IPS-NIHi7 (cell line): ENCODE results near the gene SLC12A2.

Experiments
- DNase-seq: peaks from one replicate; pipeline ENCODE4 v3.0.0; 2012; ENCODE audit warnings: mixed read lengths; ENCODE audit errors: extremely low spot score

SLC12A2 gene

DNA sequence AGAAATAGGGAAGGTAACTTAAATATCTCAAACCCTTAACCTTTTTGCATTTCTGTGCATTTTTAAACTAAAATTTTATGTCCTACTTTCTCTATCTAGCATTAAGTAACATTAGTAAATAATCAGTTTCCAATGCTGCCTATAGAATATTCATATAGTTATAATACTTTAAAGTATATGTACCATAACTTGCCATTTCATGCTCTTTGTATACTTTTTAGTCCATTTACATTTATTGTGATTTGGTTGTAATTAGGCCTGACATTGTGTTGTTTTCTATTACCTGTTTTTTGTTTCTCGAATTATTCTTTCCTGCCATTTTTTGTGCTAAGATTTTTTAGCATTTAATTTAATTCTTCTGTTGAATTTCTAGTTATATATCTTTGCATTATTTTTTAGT is 13.7 kb downstream of the SLC12A2 start:
- DNase-seq, result no peak

- DNase-seq, result no peak
Measured at GRCh38 chr5:128097781-128098180, 14.2 kb downstream of the SLC12A2 start.

DNA sequence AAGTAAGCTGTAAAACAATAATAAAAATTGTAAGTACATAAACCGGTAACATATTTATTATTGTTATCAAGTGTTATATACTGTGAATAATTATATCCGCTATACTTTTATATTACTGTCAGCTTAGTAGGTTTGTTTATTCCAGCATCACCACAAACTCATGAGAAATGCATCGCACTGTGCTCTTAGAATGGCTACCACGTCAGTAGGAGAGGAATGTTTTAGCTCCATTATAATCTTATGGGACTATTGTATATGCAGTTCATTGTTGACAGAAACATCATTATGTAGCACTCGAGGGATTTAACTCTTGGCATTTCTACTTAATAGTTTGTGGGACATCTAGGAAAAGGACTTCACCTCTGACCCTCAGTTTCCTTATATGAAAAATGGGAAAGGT is 16.4 kb downstream of the SLC12A2 start:
- DNase-seq, result no peak

- DNase-seq, result no peak
Measured at GRCh38 chr5:128100860-128101557, 17.4 kb downstream of the SLC12A2 start.

DNA sequence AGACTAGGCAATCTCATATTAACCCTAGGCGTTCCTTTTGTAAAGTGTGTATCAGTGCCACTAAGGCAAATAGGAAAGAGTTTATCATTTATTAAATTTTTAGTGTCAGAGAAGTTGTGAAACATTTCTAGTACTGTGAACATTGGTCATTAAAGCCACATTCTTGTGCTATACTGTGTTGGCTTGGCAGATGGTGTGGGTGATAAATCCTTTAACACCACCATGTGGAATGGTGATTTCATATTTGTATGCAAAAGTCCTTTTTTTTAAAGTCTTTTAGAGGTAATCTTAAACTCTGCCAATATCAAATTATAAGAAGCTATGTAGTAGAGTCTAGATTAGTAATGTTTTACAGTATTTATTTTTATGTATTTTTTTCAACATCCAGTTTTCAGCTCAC is 18.1 kb downstream of the SLC12A2 start:
- no peak for DNase-seq

GRCh38 chr5:128105203-128105602 is 21.6 kb downstream of the SLC12A2 start:
- DNase-seq, result no peak

DNA sequence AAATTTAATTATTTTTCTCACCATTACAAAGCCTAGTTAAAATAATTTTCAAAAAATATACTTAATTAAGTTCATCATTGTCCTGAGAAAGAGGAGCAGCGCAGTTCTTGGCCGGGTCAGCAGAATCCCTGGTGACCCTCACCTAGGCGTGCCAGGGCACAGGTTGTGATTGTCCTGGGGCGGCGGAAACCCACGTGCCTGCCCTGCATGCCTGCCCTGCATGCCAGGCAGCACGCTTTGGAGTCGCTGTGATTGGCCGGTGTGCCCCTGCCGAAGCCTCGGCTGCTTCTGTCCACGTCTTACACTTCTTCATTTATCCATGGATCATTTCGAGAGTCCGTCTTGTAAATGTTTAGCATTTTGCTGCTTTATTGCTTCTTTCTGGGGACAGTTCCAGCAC is 25.6 kb downstream of the SLC12A2 start:
- DNase-seq, result no peak

DNA sequence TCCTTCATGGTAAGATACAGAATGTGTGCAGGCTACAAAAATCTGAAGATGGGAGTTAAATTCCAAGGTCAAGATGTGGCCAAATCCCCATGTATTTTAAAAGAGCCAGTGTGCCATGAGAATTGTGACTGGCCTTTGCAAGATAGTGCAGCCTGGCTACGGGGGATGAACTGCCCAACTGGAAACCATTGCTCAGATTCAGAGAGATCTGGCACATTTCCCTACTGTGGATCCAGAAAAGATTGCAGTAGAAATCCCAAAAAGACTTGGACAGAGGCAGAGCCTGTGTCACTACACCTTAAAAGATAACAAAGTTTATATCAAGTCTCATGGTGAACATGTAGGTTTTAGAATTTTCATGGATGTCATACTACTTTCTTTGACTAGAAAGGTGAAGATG is 26.2 kb downstream of the SLC12A2 start:
- DNase-seq, result no peak

- no peak for DNase-seq
Measured at GRCh38 chr5:128111818-128112448, 28.4 kb downstream of the SLC12A2 start.

GRCh38 chr5:128116445-128116844 is 32.9 kb downstream of the SLC12A2 start:
- DNase-seq, result no peak

DNA sequence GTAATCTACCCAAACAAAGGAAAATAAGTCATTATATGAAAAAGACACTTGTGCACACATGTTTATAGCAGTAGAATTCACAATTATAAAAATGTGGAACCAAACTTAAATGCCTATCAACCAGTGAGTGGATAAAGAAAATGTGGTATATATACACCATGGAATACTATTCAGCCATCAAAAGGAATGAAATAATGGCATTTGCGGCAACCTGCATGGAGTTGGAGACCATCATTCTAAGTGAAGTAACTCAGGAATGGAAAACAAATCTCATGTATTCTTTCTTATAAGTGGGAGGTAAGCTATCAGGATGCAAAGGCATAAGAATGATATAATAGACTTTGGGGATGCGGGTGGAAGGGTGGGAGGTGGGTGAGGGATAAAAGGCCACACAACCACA is 34.6 kb downstream of the SLC12A2 start:
- DNase-seq, result no peak

GRCh38 chr5:128121651-128122050 is 38.1 kb downstream of the SLC12A2 start:
- DNase-seq, result no peak

DNA sequence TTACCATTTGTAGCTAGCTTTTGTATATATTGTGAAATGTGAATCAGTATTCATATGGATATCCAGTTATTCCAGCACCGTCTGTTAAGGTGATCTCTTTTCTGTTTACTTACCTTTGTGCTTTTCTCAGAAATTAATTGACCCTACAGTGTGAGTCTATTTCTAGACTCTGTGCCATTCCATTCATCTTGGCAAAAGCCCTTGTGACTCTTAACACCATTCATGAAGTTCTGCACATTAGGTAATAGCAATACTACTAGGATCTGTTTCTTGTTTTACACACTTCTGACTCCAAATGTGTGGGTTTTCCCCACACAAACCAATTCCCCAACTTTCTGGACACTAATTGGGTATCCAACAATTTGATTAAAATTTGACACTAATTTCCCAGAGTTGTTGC is 40.4 kb downstream of the SLC12A2 start:
- DNase-seq, result no peak

GRCh38 chr5:128126241-128126640 is 42.7 kb downstream of the SLC12A2 start:
- no peak for DNase-seq

DNA sequence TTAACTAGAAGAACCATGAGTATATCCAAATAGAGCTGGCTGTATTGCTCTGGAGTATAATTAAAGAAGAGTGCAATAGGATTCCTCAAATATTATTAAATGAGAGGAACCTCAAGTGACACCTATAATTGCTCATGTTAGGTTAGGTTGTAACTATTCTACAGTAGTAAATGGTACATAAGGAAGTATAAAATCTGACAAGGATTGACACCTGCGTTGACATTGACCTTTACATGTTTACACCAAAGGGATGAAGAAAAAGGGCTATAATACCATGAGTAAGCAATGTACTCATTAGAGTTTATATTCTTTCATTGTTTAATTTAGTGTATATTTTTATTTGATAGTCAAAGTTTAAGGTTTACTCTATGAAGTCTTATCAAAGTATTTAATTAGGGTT is 48.9 kb downstream of the SLC12A2 start:
- DNase-seq, result no peak

GRCh38 chr5:128135286-128135685 is 51.7 kb downstream of the SLC12A2 start:
- DNase-seq, result no peak

- DNase-seq, result no peak
Measured at GRCh38 chr5:128143911-128144310, 60.3 kb downstream of the SLC12A2 start.

DNA sequence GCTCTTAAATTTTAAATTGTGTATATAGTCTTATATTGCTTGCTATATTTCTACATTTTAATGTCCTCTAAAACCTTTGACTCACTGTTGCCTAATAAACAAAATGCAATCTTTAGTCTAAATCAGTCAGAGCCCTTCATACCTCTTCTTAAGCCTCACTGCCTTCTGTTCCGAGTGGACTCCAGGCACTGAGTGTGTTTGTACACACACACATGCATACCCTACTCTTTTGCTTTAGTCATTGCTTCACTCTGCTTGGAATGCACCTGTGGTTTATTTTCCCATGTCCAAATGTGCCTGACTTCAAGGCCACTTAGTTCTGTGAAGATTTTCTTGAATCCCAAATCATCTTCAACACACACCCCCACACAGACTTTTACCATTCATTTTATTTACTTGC is 60.9 kb downstream of the SLC12A2 start:
- DNase-seq, result no peak

GRCh38 chr5:128146671-128147070 is 63.1 kb downstream of the SLC12A2 start:
- no peak for DNase-seq

DNA sequence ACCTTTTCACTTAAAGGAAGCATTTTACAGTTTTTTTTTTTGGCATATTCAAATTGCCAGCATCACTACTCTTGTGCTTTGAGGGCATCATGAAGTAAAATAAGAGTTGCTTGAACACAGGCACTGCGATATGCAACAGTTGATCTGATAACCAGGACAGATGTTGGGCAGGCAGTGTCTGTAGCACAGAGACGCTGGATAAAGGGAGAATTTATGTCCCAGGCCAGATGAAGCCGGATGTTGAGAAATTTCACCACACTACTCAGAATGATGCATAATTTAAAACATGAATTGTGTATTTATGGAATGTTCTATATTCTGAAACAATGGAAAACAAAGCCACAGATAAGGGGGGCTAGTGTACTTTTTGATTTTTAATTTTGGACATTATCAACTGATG is 71.4 kb downstream of the SLC12A2 start:
- DNase-seq, result no peak

DNA sequence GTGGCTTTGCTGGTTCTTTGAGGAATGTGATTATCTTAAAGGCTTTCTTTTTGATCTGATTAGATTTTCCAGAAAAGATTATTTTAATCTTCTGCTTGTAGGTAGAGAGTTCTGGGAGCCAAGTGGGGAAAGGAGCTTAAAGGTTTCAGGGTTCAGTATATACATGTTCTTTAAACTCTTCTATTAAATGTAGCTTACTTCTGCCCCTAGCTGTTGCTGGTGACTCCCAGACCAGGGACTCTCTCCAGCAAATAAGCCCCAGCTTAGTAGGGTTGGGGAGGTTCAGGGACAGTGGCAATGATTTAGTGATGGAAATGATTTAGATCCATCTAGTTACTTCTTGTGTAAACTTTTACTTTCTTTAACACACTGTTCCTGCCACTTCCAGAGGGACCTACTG is 72.2 kb downstream of the SLC12A2 start:
- no peak for DNase-seq

DNA sequence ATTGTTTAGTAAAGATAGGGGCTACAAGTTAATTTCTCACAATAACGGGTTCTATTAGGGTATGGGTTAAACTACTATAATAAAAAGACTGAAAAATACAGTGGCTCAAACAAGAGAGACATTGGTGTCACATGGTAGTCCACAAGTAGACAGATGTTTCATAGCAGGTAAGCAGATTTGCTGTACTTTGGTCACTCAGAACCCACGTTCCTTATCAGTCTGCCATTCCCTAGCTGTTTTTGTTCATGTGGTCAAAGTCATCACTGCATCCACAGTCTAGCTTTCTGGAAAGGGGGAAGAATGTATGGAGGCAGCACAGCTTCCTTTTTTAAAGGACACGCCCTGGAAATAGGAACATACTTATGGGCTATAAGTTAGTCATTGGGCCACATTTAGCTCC is 73.0 kb downstream of the SLC12A2 start:
- no peak for DNase-seq

DNA sequence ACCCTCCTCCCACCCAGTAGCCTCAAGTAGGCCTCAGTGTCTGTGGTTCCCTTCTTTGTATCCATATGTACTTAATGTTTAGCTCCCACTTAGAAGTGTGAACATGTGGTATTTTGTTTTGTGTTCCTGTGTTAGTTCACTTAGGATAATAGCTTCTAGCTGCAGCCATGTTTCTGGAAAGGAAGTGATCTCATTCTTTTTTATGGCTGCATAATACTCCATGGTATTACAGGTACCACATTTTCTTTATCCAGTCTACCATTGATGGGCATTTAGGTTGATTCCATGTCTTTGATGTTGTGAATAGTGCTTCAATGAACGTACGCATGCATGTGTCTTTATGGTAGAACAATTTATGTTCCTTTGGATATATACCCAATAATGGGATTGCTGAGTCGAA is 74.8 kb downstream of the SLC12A2 start:
- DNase-seq, result no peak

DNA sequence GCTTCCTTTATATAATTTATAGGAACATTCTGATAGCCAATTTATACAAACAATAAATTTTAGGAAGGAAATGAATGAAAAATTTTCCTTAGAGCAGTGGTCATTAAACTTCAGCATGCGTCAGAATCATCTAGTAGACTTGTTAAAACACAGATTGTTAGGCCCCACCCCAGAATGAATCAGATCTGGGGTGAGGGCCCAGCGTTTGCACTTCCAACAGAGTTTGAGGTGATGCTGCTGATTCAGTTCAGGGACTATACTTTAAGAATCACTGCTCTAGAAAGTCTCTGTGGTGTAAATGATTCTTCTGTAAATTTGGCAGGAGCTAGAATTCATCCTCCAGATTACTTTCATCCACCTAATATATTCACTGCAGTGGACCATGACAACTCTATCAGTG is 80.4 kb downstream of the SLC12A2 start:
- DNase-seq, result no peak
